HEK293 (cell line): Measurements from ENCODE around the gene FGD3.

Experiments
- CTCF ChIA-PET: fragments of 350-600 bp; formaldehyde crosslinking; extraction: SDS; loops from one replicate; lab custom pipeline; 2021; ENCODE audit warnings: antibody characterized with exemption; lab: Yijun Ruan, JAX
- POLR2A ChIA-PET: fragments of 300-600 bp; formaldehyde crosslinking; extraction: SDS; loops from one replicate; lab custom pipeline; 2020; ENCODE audit warnings: antibody characterized with exemption, inconsistent platforms; lab: Yijun Ruan, JAX
- H3K27ac ChIP-seq: fragments of 200-500 bp; sonication (Bioruptor generic); 2 replicates; pipeline ENCODE4 v1.5.1; 2014; ENCODE audit warnings: low read depth, low read length, control low read depth, inconsistent platforms; ENCODE audit errors: extremely low read depth
- H3K36me3 ChIP-seq, 2 experiments: fragments of 200-500 bp in 1 of 2; sonication (Bioruptor generic) in 1 of 2; 1 replicate in 1 of 2; 2 replicates in 1 of 2; pipeline ENCODE4 v1.5.1; 2014 to 2017; ENCODE audit warnings: inconsistent platforms in 2 of 2, low read length in 2 of 2; ENCODE audit not compliant: control insufficient read depth in 2 of 2, insufficient read depth in 1 of 2
- H3K4me1 ChIP-seq: fragments of 200-500 bp; sonication (Bioruptor generic); 2 replicates; pipeline ENCODE4 v1.5.1; 2014; ENCODE audit warnings: mild to moderate bottlenecking, low read length, inconsistent platforms; ENCODE audit not compliant: control insufficient read depth, insufficient read depth
- H3K4me3 ChIP-seq: 2 replicates; pipeline ENCODE4 v1.5.1; 2011; ENCODE audit warnings: low read depth, mild to moderate bottlenecking, control low read depth, low read length, moderate library complexity
- H3K9me3 ChIP-seq: fragments of 200-500 bp; sonication (Bioruptor generic); 2 replicates; pipeline ENCODE4 v1.5.1; 2014; ENCODE audit warnings: low read depth, low read length, inconsistent platforms; ENCODE audit not compliant: control insufficient read depth, insufficient read depth
- BCL11A ChIP-seq: fragments of 450-650 bp; formaldehyde crosslinking; IDR thresholded peaks from 2 replicates; pipeline ENCODE4 v1.5.1; 2016; ENCODE audit warnings: low read depth, missing biosample characterization, missing genetic modification characterization
- FEZF1 ChIP-seq: fragments of 450-650 bp; formaldehyde crosslinking; IDR thresholded peaks from 2 replicates; pipeline ENCODE4 v1.5.1; 2016; ENCODE audit warnings: missing biosample characterization, missing genetic modification characterization
- PRDM10 ChIP-seq: fragments of 450-650 bp; formaldehyde crosslinking; IDR thresholded peaks from 2 replicates; pipeline ENCODE4 v1.5.1; 2016; ENCODE audit warnings: missing biosample characterization, missing genetic modification characterization
- ZFP3 ChIP-seq: fragments of 450-650 bp; formaldehyde crosslinking; IDR thresholded peaks from 2 replicates; pipeline ENCODE4 v1.5.1; 2016; ENCODE audit warnings: low read depth, missing biosample characterization, missing genetic modification characterization
- ZNF426 ChIP-seq: fragments of 450-650 bp; formaldehyde crosslinking; IDR thresholded peaks from 2 replicates; pipeline ENCODE4 v1.5.1; 2017; ENCODE audit warnings: missing biosample characterization, missing genetic modification characterization, mild to moderate bottlenecking, inconsistent platforms, moderate library complexity
- ZNF585B ChIP-seq: fragments of 450-650 bp; formaldehyde crosslinking; IDR thresholded peaks from 2 replicates; pipeline ENCODE4 v1.5.1; 2016; ENCODE audit warnings: missing biosample characterization, missing genetic modification characterization
- ZNF610 ChIP-seq: fragments of 450-650 bp; formaldehyde crosslinking; IDR thresholded peaks from 2 replicates; pipeline ENCODE4 v1.5.1; 2016; ENCODE audit warnings: missing biosample characterization, missing genetic modification characterization, borderline replicate concordance
- ZNF624 ChIP-seq: fragments of 450-650 bp; formaldehyde crosslinking; IDR thresholded peaks from 2 replicates; pipeline ENCODE4 v1.5.1; 2017; ENCODE audit warnings: missing biosample characterization, missing genetic modification characterization
- TF ChIP-seq, protein P1 (sequence below): fragments of 450-650 bp; formaldehyde crosslinking; IDR thresholded peaks from 2 replicates; pipeline ENCODE4 v1.5.1; 2016; ENCODE audit warnings: missing biosample characterization, missing genetic modification characterization
- TF ChIP-seq, protein P2 (sequence below): fragments of 450-650 bp; formaldehyde crosslinking; IDR thresholded peaks from 2 replicates; pipeline ENCODE4 v1.5.1; 2017; ENCODE audit warnings: missing biosample characterization, missing genetic modification characterization
- TF ChIP-seq, protein P3 (sequence below): fragments of 450-650 bp; formaldehyde crosslinking; IDR thresholded peaks from 2 replicates; pipeline ENCODE4 v1.5.1; 2016; ENCODE audit warnings: missing biosample characterization, missing genetic modification characterization

Gene FGD3

GRCh38 chr9:92911511-92912475 is 35.5 kb upstream of the FGD3 start:
- H3K4me1 ChIP-seq = no peaks in the 10 kb centered on the region
- H3K9me3 ChIP-seq = no peaks in the 10 kb centered on the region
- ChIA-PET POLR2A (no interaction called here), CTCF (no interaction called here)
- H3K27ac ChIP-seq = no peak overlapping the region
- no peak for TF ChIP-seq ZNF585B (tag by site-specific recombination)
- TF ChIP-seq, protein P1, sequence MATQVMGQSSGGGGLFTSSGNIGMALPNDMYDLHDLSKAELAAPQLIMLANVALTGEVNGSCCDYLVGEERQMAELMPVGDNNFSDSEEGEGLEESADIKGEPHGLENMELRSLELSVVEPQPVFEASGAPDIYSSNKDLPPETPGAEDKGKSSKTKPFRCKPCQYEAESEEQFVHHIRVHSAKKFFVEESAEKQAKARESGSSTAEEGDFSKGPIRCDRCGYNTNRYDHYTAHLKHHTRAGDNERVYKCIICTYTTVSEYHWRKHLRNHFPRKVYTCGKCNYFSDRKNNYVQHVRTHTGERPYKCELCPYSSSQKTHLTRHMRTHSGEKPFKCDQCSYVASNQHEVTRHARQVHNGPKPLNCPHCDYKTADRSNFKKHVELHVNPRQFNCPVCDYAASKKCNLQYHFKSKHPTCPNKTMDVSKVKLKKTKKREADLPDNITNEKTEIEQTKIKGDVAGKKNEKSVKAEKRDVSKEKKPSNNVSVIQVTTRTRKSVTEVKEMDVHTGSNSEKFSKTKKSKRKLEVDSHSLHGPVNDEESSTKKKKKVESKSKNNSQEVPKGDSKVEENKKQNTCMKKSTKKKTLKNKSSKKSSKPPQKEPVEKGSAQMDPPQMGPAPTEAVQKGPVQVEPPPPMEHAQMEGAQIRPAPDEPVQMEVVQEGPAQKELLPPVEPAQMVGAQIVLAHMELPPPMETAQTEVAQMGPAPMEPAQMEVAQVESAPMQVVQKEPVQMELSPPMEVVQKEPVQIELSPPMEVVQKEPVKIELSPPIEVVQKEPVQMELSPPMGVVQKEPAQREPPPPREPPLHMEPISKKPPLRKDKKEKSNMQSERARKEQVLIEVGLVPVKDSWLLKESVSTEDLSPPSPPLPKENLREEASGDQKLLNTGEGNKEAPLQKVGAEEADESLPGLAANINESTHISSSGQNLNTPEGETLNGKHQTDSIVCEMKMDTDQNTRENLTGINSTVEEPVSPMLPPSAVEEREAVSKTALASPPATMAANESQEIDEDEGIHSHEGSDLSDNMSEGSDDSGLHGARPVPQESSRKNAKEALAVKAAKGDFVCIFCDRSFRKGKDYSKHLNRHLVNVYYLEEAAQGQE (tag by site-specific recombination) = no peak
- no peak for TF ChIP-seq ZNF624 (tag by site-specific recombination)
- no peak for TF ChIP-seq ZNF610 (tag by site-specific recombination)
- no peak for TF ChIP-seq BCL11A (tag by site-specific recombination)
- 0 out of 2 replicates have a peak, but pooled peaks have one; percentile 13 for TF ChIP-seq FEZF1 (tag by site-specific recombination)
- TF ChIP-seq, protein P2, sequence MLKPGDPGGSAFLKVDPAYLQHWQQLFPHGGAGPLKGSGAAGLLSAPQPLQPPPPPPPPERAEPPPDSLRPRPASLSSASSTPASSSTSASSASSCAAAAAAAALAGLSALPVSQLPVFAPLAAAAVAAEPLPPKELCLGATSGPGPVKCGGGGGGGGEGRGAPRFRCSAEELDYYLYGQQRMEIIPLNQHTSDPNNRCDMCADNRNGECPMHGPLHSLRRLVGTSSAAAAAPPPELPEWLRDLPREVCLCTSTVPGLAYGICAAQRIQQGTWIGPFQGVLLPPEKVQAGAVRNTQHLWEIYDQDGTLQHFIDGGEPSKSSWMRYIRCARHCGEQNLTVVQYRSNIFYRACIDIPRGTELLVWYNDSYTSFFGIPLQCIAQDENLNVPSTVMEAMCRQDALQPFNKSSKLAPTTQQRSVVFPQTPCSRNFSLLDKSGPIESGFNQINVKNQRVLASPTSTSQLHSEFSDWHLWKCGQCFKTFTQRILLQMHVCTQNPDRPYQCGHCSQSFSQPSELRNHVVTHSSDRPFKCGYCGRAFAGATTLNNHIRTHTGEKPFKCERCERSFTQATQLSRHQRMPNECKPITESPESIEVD (tag by site-specific recombination) = peak; percentile 62
- no peak overlapping the region for H3K4me3 ChIP-seq
- H3K36me3 ChIP-seq = no peaks in the 10 kb centered on the region

DNA sequence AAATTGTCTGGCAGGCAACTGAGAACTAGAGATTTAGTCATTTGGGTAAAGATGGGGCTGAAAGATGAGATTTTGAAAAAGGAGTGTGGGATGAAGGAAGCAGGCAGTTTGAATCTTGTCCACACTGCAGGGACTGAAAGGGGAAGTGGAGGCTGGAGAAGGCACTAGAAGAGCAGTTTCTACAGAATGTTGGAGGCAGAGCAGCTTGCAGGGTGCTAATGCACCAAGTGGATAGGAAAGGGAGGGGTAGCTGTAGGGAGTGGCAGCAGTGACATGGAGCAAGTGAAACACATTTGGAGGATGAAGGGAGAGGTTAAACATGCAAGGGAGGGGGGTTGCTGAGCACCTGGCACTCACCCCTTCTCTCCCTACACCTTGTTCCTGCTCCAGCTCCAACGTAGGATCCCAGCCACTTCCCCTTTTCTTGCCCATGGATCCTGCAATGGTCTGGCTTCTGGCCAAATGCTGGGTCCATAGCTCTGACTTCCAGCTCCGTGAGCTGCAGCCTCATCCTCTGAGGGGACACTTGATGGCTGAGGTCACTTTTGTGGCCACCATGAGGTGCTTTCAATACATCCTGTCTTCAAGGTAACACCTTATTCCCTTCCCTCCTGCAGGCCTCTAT is 30.0 kb upstream of the FGD3 start:
- H3K4me1 ChIP-seq = no peaks in the 10 kb centered on the region
- ChIA-PET POLR2A (no interaction called here), CTCF (no interaction called here)
- H3K36me3 ChIP-seq = no peaks in the 10 kb centered on the region
- no peaks in the 10 kb centered on the region for H3K9me3 ChIP-seq
- no peak overlapping the region for H3K27ac ChIP-seq
- H3K4me3 ChIP-seq = no peak overlapping the region
- TF ChIP-seq, protein P3, sequence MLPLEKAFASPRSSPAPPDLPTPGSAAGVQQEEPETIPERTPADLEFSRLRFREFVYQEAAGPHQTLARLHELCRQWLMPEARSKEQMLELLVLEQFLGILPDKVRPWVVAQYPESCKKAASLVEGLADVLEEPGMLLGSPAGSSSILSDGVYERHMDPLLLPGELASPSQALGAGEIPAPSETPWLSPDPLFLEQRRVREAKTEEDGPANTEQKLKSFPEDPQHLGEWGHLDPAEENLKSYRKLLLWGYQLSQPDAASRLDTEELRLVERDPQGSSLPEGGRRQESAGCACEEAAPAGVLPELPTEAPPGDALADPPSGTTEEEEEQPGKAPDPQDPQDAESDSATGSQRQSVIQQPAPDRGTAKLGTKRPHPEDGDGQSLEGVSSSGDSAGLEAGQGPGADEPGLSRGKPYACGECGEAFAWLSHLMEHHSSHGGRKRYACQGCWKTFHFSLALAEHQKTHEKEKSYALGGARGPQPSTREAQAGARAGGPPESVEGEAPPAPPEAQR (tag by site-specific recombination) = no peak
- TF ChIP-seq PRDM10 = 0 out of 2 replicates have a peak, but pooled peaks have one; percentile 25
- no peak for TF ChIP-seq ZFP3 (tag by site-specific recombination)
- no peak for TF ChIP-seq ZNF426 (tag by site-specific recombination)
